ENCODE results near the gene NEB.

NEB gene, protein sequence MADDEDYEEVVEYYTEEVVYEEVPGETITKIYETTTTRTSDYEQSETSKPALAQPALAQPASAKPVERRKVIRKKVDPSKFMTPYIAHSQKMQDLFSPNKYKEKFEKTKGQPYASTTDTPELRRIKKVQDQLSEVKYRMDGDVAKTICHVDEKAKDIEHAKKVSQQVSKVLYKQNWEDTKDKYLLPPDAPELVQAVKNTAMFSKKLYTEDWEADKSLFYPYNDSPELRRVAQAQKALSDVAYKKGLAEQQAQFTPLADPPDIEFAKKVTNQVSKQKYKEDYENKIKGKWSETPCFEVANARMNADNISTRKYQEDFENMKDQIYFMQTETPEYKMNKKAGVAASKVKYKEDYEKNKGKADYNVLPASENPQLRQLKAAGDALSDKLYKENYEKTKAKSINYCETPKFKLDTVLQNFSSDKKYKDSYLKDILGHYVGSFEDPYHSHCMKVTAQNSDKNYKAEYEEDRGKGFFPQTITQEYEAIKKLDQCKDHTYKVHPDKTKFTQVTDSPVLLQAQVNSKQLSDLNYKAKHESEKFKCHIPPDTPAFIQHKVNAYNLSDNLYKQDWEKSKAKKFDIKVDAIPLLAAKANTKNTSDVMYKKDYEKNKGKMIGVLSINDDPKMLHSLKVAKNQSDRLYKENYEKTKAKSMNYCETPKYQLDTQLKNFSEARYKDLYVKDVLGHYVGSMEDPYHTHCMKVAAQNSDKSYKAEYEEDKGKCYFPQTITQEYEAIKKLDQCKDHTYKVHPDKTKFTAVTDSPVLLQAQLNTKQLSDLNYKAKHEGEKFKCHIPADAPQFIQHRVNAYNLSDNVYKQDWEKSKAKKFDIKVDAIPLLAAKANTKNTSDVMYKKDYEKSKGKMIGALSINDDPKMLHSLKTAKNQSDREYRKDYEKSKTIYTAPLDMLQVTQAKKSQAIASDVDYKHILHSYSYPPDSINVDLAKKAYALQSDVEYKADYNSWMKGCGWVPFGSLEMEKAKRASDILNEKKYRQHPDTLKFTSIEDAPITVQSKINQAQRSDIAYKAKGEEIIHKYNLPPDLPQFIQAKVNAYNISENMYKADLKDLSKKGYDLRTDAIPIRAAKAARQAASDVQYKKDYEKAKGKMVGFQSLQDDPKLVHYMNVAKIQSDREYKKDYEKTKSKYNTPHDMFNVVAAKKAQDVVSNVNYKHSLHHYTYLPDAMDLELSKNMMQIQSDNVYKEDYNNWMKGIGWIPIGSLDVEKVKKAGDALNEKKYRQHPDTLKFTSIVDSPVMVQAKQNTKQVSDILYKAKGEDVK (N-terminal part only)

GRCh38 chr2:151733771-151734672, at the start of gene NEB:
TSS of gene NEB (minus strand) at chr2:151734476. CDS start at chr2:151733156, 1,320 bp downstream.
- no peak for DNase-seq

DNA sequence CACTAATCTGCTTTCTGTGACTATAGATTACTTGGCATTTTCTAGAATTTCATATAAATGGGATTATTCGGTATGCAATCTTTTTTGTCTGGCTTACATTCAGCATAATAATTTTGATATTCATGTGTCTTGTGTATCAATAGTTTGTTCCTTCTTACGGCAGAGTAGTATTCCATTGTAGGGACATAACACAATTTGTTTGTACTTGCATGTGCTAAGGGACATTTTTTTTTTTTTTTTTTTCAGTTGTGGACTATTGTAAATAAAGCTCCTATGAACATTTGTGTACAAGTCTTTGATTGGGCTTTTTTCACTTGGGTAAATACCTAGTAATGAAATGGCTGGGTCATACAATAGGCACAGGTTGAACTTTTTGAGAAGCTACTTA, 48.9 kb upstream of the NEB start:
- DNase-seq, result no peak

DNA sequence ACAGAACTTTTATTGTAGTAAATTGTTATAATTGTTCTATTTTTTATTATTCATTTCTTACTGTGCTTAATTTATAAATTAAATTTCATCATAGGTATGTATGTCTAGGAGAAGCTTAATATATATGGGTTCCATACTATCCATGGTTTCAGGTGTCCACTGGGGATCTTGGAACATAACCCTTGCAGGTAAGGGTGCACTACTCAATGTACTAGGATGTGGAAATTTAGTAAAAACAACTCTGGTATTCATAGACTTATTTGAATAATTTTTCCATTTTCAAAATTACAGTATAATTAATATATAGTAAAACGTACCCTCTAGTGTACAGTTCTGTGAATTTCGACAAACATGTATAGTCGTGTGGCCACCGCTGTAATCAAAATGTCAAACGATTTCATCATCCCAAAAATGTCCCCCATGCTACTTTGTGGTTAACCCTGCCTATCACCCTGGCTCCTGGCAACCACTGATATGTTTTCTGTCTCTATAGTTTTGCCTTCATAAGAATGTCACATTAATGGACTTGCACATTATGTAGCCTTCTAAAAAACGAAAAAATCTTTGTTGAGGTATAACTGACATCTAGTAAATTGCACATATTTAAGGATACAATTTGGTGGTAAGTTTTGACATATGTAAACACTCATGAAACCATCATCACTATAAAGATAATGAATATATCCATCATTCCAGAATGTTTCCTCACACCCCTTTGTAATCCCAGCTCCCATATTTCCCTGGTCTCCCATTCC, 48.3 kb upstream of the NEB start:
- peak; percentile 69 for DNase-seq

DNA sequence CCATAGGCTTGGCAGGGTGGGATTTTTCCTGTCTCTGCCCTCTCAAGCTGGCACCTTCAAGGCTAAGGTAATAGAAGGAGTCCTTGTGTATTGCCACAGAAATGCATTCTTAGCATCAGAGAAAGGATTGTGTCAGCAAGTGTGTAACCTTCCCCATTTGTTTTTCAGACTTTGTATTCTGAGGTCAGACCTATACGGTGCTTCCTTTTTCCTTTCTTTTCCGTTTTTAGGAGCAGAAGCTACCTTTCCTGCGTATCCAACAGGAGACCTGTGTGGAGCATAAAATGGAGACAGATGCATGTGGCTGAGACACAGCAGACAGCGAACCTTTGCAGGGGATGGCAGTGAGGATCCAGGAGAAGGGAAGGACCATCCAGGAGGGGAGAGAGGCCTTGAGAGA, 47.4 kb upstream of the NEB start:
- DNase-seq, result no peak

DNA sequence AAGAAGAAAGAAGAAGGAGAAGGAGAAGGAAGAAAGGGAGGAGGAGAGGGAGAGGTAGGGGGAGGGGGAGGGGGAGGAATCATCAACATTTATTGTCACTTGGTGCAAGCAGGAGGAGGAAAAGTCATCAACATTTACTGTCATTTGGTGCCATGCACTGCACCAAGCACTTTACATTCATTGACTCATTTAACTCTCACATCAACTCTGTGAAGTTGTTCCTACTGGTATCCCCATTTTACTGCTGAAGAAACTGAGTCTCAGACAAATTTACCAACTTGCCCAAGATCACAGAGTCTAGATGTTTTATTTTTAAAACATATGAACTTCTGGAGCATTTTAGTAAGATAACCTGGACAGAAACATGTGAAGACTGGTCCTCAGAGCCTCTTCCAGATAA, 46.7 kb upstream of the NEB start:
- no peak for DNase-seq

GRCh38 chr2:151777935-151778334, 43.7 kb upstream of the NEB start:
- DNase-seq, result no peak

GRCh38 chr2:151777487-151777886, 43.2 kb upstream of the NEB start:
- DNase-seq, result no peak

DNA sequence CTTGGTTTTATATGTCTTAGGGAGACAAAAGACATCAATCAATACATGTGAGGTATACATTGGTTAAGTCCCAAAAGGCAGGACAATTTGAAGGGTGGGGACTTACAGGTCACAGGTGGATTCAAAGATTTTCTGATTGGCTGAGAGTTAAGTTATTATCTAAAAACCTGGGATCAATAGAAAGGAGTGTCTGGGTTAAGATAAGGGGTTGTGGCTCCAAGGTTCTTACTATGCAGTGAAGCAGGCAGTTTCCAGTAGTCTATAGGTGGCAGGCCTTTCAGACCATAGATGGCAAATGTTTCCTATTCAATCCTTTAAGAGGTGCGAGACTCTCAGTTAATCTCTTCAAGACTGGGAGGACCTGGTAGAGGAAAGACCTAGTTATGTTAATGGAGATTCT, 42.1 kb upstream of the NEB start:
- DNase-seq, result no peak

DNA sequence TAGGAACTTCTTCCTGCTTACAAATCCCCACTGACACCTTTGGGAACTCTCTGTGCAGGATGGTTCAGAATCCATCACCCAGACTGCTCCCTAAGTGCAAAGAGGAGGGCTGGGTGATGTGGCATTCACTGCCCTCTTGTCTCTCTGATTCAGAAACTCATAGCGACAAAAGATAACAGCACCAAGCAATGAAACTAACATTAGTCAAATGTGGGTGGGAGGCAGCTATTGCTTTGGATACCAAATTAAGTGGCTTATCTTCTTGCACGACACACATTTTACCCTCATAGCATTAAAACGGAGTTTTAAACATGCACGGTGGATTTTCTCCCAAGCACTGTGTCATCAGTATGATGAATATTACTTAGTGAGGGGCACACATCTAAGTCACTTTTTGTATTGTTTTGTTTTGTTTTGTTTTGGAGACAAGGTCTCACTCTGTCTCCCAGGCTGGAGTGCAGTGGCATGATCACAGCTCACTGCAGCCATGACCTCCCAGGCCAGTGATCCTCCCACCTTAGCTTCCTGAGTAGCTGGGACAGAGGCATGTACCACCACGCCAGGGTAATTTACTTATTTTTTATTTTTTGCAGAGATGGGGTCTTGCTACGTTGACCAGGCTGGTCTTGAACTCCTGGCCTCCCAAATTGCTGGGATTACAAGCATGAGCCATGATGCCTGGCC, 40.9 kb upstream of the NEB start:
- DNase-seq, result no peak

DNA sequence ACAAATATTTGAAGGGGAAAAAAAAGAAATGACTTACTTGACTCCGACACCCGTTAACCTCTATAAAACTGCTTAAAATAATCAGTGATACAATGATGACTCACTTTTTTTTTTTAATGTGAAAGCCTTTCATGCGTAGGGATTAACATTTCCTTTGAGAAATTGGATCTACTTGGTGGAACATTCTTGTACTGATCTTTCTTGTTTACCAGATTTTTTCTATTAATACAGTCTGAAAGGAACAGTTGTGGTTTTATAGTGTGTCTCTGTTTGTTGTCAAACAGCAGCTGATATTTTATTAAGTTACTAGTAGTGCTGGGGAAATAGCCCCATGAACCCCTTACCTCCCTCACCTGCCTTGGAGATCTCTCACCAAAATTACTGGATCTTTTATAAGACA, 40.2 kb upstream of the NEB start:
- no peak for DNase-seq

DNA sequence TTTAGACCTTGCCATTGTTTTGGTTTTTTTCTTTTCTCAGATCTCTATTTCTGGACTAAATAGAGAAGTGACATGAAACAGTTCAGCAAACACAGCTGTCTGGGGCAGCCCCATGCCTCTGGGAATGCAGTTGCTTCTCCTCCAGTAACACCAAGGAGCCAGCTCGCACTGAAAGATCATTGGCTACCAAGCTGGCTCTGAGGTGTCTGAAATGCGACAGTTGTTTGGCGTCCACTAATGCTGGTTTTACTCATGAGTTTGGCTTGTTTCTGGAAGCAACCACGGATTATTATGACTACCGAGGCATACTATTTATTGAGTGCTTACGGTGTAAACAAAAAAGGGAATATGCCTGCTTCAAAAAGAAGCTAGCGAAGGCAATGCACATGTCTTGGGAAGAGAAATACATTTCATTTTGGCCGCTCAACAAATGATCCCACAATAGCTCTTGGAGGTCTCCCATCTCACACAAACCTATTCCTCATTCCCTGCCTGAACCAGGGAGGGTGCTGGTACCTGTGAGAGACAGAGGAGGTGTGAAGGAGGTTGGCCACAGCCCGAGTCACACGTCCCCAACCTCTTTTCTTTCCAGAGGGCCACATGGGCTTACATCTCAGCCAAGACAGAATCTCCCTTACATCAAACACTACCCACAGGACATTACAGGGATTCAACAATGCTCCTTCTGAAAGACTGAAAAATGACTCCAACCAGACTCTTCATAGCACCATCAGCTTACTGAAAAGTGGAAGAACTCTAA, 37.5 kb upstream of the NEB start:
- peak; percentile 91 for DNase-seq

GRCh38 chr2:151770995-151771394, 36.7 kb upstream of the NEB start:
- DNase-seq, result no peak

DNA sequence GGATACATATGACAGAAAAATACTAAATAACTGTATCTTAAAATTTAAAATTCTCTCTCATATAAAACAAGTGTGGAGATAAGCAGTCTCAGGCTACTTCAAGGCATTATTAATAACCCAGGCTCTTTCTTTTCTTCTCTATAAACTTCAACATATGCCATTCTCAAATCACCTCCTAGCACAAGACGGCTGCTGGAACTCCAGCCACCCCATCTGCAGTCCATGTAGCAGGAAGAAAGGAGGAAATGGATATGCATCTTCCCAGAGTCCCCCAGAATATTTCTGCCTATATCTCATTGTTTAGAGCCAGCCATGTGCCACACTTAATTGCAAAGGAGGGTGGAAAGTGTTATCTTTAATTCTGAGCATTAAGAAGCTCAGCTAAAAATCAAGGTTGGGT, 35.3 kb upstream of the NEB start:
- DNase-seq, result no peak

GRCh38 chr2:151767536-151767935, 33.3 kb upstream of the NEB start:
- DNase-seq, result no peak

DNA sequence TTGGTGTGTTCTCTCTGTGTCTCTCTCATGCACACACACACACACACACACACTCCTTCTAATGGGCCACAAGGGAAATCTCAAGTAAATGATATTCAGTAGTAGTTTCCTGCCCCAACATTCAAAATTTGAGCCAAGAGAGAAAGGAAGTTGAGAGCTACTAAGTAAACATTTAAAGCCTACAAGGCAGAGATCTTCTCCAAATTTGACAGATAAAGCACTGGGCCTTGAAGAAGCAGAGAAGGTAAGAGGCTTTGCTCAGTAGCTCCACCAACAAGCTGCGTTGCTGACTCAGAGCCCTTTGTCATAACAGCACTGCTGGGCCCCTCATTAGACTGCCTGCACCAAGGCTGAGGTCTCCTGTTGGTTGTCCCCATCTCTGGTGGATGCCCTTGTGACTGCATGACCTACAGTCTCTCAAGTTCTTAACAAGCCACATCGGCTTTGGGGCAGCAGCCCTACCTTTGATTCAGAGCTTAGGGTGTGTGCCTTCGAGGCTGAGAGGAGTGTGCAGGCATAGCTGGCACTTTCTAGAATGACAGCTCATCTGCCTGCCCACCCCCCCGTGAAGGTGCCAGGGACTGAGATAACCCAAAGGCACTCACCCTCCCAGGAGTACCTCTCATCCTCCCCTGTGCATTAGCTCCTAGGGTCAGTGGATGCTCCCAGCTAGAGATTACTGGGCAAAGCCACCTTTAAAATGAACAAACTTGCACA, 32.3 kb upstream of the NEB start:
- DNase-seq, result no peak

GRCh38 chr2:151765760-151766410, 31.6 kb upstream of the NEB start:
- DNase-seq, result no peak

DNA sequence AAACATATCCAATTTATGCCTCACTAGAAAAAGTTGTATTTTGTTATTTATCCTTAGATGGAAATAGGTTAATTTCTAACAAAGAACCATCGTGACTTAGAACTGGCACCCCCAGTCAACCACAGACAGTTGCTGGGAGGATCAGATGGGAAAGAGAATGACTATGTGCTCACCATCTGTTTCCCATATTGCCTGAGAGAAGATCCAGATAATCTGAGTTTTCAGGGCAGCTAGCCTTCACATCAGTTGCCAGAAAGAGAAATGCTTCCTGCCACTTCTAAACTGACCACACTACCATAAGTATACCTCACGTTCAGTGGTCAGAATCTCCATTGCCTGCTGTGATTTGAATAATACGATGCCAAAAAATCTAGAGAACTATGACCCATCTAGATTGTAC, 28.4 kb upstream of the NEB start:
- DNase-seq, result no peak

- DNase-seq, result no peak
These were observed 27.4 kb upstream of the NEB start for GRCh38 chr2:151761687-151762086.

DNA sequence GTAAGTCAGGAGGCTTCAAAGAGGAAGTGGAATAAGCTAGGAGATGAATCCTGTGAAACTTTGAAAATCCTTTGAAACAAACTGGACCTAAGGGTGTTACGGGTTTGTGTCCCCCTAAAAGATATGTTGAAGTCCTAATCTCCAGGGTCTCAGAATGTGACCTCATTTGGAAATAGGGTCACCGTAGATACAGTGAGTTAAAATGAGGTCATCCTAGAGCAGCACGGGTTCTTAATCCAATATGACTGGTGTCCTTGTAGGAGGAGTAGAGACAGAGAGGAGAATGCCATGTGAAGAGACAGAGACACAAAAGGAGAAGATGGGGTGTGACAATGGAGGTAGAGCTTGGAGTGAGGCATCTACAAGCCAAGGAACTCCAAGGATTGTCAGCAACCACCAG, 26.9 kb upstream of the NEB start:
- DNase-seq, result no peak

Measured in MV-4-11 (cell line).